ENCODE measurements around the gene IVL.

Gene IVL

GRCh38 chr1:152953761-152954160 lies 45.4 kb downstream of the IVL start:
- DNase-seq: no peak

GRCh38 chr1:152954436-152954835 lies 46.1 kb downstream of the IVL start:
- no peak for DNase-seq

- DNase-seq: no peak
Observed at GRCh38 chr1:152957561-152957960, 49.2 kb downstream of the IVL start.

- DNase-seq: no peak
Observed at GRCh38 chr1:152959273-152959672, 50.9 kb downstream of the IVL start.

- DNase-seq: no peak
Observed at GRCh38 chr1:152959801-152960451, 51.6 kb downstream of the IVL start.

- no peak for DNase-seq
Observed at GRCh38 chr1:152960452-152961044, 52.2 kb downstream of the IVL start.
